ENCODE measurements around the gene STARD3. TPM values are rescaled to one million over a fixed set of nuclear protein-coding genes. Genes with fewer than 3 reads are reported as not detected.

The STARD3 gene
- total and polyA plus RNA-seq, 9 of the 15 experiments (the other 6 are each of a cell fraction or from before 2014, with no cell fraction given), result 0.63 to 87.0 (median 46.0) TPM

DNA sequence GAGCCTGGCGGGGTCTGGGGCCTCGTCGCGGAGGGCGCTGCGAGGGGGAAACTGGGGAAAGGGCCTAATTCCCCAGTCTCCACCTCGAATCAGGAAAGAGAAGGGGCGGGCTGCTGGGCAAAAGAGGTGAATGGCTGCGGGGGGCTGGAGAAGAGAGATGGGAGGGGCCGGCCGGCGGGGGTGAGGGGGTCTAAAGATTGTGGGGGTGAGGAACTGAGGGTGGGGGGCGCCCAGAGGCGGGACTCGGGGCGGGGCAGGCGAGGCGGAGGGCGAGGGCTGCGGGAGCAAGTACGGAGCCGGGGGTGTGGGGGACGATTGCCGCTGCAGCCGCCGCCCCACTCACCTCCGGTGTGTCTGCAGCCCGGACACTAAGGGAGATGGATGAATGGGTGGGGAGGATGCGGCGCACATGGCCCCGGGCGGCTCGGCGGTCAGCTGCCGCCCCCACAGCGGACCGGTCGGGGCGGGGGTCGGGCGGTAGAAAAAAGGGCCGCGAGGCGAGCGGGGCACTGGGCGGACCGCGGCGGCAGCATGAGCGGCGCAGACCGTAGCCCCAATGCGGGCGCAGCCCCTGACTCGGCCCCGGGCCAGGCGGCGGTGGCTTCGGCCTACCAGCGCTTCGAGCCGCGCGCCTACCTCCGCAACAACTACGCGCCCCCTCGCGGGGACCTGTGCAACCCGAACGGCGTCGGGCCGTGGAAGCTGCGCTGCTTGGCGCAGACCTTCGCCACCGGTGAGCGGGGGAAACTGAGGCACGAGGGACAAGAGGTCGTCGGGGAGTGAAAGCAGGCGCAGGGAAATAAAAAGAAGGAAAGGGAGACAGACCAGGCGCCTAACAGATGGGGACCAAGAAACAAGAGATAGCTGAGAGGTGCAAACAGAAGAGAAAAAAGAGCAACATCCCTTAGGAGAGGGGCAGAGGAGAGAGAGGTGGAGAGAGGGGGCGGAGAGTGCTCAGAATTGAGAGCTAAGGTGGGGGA, 31.3 kb downstream of the STARD3 start, which contains the start of gene PNMT (continued):
- TF ChIP-seq, protein P1, sequence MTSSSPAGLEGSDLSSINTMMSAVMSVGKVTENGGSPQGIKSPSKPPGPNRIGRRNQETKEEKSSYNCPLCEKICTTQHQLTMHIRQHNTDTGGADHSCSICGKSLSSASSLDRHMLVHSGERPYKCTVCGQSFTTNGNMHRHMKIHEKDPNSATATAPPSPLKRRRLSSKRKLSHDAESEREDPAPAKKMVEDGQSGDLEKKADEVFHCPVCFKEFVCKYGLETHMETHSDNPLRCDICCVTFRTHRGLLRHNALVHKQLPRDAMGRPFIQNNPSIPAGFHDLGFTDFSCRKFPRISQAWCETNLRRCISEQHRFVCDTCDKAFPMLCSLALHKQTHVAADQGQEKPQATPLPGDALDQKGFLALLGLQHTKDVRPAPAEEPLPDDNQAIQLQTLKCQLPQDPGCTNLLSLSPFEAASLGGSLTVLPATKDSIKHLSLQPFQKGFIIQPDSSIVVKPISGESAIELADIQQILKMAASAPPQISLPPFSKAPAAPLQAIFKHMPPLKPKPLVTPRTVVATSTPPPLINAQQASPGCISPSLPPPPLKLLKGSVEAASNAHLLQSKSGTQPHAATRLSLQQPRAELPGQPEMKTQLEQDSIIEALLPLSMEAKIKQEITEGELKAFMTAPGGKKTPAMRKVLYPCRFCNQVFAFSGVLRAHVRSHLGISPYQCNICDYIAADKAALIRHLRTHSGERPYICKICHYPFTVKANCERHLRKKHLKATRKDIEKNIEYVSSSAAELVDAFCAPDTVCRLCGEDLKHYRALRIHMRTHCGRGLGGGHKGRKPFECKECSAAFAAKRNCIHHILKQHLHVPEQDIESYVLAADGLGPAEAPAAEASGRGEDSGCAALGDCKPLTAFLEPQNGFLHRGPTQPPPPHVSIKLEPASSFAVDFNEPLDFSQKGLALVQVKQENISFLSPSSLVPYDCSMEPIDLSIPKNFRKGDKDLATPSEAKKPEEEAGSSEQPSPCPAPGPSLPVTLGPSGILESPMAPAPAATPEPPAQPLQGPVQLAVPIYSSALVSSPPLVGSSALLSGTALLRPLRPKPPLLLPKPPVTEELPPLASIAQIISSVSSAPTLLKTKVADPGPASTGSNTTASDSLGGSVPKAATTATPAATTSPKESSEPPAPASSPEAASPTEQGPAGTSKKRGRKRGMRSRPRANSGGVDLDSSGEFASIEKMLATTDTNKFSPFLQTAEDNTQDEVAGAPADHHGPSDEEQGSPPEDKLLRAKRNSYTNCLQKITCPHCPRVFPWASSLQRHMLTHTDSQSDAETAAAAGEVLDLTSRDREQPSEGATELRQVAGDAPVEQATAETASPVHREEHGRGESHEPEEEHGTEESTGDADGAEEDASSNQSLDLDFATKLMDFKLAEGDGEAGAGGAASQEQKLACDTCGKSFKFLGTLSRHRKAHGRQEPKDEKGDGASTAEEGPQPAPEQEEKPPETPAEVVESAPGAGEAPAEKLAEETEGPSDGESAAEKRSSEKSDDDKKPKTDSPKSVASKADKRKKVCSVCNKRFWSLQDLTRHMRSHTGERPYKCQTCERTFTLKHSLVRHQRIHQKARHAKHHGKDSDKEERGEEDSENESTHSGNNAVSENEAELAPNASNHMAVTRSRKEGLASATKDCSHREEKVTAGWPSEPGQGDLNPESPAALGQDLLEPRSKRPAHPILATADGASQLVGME (CRISPR knock-in tag; IDR thresholded peaks at IDR 0.05), result peak; percentile 69
- TF ChIP-seq ZKSCAN1 (IDR thresholded peaks at IDR 0.05; ENCODE audit: low read depth, low read length) (0 out of 2 replicates have a peak, but pooled peaks have one; percentile 35), ZNF551 (CRISPR knock-in tag; IDR thresholded peaks at IDR 0.05) (no peak), ZNF280A (IDR thresholded peaks at IDR 0.05; ENCODE audit: low read depth, partially characterized antibody) (no peak), ETV1 (tag; conservative IDR thresholded peaks at IDR 0.05; ENCODE audit: low read depth) (no peak; the same call in 1 of the 2 replicates), ZNF444 (CRISPR knock-in tag; IDR thresholded peaks at IDR 0.05) (no peak), KDM2B (CRISPR knock-in tag; IDR thresholded peaks at IDR 0.05) (peak; percentile 97), ZNF511 (CRISPR knock-in tag; IDR thresholded peaks at IDR 0.05) (0 out of 2 replicates have a peak, but pooled peaks have one; percentile 52), MYNN (IDR thresholded peaks at IDR 0.05) (no peak), MYNN (CRISPR knock-in tag; IDR thresholded peaks at IDR 0.05) (no peak), ZZZ3 (IDR thresholded peaks at IDR 0.05) (no peak), TAF7 (tag; IDR thresholded peaks at IDR 0.05) (no peak), POU5F1 (IDR thresholded peaks at IDR 0.05; ENCODE audit: borderline replicate concordance, low read depth, low read length, partially characterized antibody) (no peak), POLR2AphosphoS2 (IDR thresholded peaks at IDR 0.05; ENCODE audit: low read length) (no peak), L3MBTL2 (IDR thresholded peaks at IDR 0.05) (peak; percentile 98), FIP1L1 (IDR thresholded peaks at IDR 0.05; ENCODE audit: low read depth, low read length, poor library complexity, severe bottlenecking) (peak; percentile 88)
- TF ChIP-seq, protein P2, sequence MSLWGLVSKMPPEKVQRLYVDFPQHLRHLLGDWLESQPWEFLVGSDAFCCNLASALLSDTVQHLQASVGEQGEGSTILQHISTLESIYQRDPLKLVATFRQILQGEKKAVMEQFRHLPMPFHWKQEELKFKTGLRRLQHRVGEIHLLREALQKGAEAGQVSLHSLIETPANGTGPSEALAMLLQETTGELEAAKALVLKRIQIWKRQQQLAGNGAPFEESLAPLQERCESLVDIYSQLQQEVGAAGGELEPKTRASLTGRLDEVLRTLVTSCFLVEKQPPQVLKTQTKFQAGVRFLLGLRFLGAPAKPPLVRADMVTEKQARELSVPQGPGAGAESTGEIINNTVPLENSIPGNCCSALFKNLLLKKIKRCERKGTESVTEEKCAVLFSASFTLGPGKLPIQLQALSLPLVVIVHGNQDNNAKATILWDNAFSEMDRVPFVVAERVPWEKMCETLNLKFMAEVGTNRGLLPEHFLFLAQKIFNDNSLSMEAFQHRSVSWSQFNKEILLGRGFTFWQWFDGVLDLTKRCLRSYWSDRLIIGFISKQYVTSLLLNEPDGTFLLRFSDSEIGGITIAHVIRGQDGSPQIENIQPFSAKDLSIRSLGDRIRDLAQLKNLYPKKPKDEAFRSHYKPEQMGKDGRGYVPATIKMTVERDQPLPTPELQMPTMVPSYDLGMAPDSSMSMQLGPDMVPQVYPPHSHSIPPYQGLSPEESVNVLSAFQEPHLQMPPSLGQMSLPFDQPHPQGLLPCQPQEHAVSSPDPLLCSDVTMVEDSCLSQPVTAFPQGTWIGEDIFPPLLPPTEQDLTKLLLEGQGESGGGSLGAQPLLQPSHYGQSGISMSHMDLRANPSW (CRISPR knock-in tag; IDR thresholded peaks at IDR 0.05), result 0 out of 2 replicates have a peak, but pooled peaks have one; percentile 65
